GM12801 (cell line): Measurements from ENCODE around the gene RPSA.

Experiments
- CTCF ChIP-seq: IDR thresholded peaks from one replicate; pipeline ENCODE4 v1.5.1; 2011; ENCODE audit warnings: control low read depth; ENCODE audit not compliant: insufficient read length; ENCODE audit errors: extremely low read depth

RPSA gene

GRCh38 chr3:39385456-39386090 lies 20.9 kb upstream of the RPSA start:
- no peak for TF ChIP-seq CTCF

- TF ChIP-seq CTCF: no peak
These were observed 20.2 kb upstream of the RPSA start for GRCh38 chr3:39386318-39386717.

- TF ChIP-seq CTCF: no peak
These were observed 19.0 kb upstream of the RPSA start for GRCh38 chr3:39387411-39387975.

- TF ChIP-seq CTCF: no peak
These were observed 18.4 kb upstream of the RPSA start for GRCh38 chr3:39388153-39388552.

GRCh38 chr3:39388741-39389248 lies 17.7 kb upstream of the RPSA start:
- TF ChIP-seq CTCF: no peak

GRCh38 chr3:39390181-39390580 lies 16.3 kb upstream of the RPSA start:
- TF ChIP-seq CTCF: no peak

- no peak for TF ChIP-seq CTCF
These were observed 9.8 kb upstream of the RPSA start for GRCh38 chr3:39396690-39397089.
